Skin epidermis (tissue), 12 donors: ENCODE data around the gene TRIM17.

Source experiments
- H3K27ac ChIP-seq, 21 experiments: fragments of 200-600 bp; sonication (generic) in 11 of 21; one replicate each; pipeline ENCODE4 v1.5.0; 2020; ENCODE audit warnings: mild to moderate bottlenecking in 3 of 21, inconsistent platforms in 2 of 21, moderate library complexity in 2 of 21
- H3K4me3 ChIP-seq, 7 experiments: fragments of 200-600 bp; sonication (generic) in 2 of 7; one replicate each; pipeline ENCODE4 v1.5.0; 2020; ENCODE audit warnings: inconsistent platforms in 2 of 7, mild to moderate bottlenecking in 2 of 7, moderate library complexity in 1 of 7

The TRIM17 gene

DNA sequence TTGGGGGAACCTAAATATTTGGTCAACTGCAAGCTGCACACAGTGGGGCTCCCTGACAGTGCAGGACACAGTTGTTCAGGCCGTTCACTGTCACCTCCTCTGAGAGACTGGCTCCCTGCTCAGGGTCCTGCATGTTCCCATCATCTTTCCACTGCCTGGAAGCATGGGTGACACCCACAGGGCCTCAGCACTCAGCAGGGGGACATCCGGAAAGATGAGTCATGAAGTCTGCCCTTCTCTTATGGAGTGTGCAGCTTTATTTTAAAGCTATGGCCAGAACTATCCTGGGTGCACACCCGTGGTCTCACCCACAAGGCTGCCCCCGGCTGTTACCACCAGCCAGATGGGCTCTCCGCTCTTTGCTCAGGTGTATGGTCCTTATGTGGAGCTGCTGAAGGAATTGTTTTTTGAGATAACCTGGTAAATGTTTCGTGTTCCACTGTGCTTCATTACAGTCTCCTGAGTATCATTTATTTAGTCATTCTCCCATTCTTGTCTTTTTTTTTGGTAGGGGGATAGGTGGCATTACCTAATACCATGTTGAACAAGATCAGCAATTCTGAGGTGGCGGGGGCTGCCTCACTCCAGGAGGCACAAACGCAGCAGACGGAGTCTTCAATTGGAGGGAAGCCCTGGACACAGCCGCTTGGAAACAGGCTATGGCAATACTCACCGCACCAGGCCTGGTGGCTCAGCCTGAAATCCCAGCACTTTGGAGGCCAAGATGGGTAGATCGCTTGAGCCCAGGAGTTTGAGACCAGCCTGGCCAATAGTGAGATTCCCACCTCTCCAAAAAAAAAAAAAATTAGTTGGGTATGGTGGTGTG is 24.3 kb downstream of the TRIM17 start:
- H3K4me3 ChIP-seq: no peak overlapping the region
- no peak overlapping the region for H3K27ac ChIP-seq

- H3K4me3 ChIP-seq: no peak overlapping the region
- no peak overlapping the region for H3K27ac ChIP-seq
Measured at GRCh38 chr1:228391411-228392020, 25.1 kb downstream of the TRIM17 start.

DNA sequence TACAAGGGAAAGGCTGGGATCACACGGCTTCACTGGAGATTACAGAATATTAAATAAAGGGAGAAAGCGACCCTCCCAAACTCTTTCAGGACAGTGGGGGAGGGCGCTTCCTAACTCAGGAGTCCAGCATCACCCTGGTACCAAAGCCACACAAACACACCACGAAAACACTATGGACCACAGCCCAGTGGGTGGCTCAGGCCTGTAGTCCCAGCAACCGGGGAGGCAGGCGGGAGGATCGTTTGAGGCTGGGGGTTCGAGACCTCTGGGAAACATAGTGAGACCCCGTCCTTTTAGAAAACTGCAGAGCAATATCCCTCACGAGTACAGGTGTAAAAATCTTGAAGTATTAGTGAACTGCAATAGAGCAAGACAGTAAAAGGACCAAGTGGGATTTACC is 26.0 kb downstream of the TRIM17 start:
- Histone ChIP-seq H3K27ac (no peak overlapping the region), H3K4me3 (no peak overlapping the region)

DNA sequence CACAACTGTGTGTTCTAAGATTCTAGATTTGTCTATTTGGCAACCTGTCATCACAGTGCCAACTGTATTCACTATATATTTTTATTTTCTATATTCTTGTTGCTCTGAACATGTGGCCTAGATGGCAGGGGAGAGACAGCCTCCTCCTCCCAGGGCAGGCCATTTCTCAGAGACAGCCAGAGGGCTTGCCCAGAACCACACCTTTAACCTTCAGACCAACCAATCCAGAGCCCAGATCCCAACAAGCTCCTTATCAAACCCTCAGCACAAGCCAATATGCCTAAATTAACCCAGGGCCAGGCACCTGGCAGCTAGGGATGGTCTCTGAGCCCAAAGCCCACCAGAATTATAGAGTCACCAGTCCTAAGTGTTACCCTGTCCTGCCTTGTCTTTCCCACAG is 29.3 kb downstream of the TRIM17 start:
- Histone ChIP-seq H3K27ac (no peak overlapping the region), H3K4me3 (no peak overlapping the region)

DNA sequence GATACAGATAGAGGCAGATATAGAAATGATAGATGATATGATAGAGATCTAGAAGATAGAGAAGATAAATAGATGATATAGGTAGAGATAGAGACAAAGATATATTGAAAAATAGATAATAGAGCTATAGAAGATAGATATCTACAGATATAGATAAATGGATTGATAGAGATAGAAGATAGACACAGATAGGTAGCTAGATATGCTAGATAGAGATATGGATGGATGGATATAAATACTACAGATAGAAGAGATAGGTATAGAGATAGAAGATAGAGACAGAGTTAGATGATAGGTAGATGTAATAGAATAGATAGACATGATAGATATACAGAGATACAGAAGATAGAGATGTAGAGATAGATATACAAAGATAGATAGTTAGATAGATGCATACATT is 31.4 kb downstream of the TRIM17 start:
- Histone ChIP-seq H3K4me3 (no peak overlapping the region), H3K27ac (no peak overlapping the region)

DNA sequence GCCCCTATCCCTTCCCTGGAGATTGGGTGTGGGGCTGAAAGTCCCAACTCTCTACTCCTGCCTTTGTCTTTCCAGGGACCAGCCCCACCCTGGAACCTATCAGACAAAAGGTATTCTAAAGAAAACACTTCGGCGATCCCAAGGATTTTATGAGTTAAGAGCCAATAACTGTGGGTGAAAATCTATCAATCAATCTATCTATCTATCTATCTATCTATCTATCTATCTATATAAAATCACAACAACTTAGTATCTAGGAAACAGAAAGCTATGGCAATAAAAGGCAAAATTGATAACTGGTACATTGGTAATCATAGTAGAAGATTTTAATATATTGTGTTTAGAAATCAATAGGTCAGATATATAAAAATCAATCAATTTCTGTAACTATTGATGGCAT is 32.9 kb downstream of the TRIM17 start:
- H3K4me3 ChIP-seq: no peak overlapping the region
- no peak overlapping the region for H3K27ac ChIP-seq

- no peak overlapping the region for H3K4me3 ChIP-seq
- no peak overlapping the region for H3K27ac ChIP-seq
Measured at GRCh38 chr1:228381356-228381755, 35.3 kb downstream of the TRIM17 start.

DNA sequence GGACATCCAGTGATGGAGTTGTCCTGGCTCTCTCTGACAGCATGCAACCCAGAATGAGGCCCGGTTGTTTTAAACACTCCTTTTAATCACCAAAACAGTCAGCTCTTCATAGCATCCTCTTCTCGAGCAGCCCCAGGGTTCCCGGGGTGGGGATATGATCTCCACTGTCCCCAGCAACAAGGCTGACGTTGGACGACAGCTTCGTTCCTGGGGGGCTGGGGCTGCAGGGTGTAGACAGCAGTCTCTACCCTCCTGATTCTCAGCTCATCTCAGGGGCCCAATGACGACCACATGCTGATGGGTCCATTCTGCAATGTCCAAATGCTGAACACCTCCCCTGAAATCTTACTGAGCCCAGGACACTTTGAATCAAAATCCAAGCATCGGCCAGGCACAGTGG is 37.0 kb downstream of the TRIM17 start:
- no peak overlapping the region for H3K4me3 ChIP-seq
- no peak overlapping the region for H3K27ac ChIP-seq

GRCh38 chr1:228378873-228379460 is 37.7 kb downstream of the TRIM17 start:
- H3K27ac ChIP-seq: peak overlapping the region in 12 of 21 experiments; percentile 42 to 87 (median 66)
- H3K4me3 ChIP-seq: peak overlapping the region; percentile 24 to 64 (median 46)

- Histone ChIP-seq H3K4me3 (peak overlapping the region; percentile 24 to 64 (median 46)), H3K27ac (peak overlapping the region in 12 of 21 experiments; percentile 42 to 87 (median 67))
Measured at GRCh38 chr1:228378090-228378872, 38.4 kb downstream of the TRIM17 start.

GRCh38 chr1:228377664-228378089 is 39.0 kb downstream of the TRIM17 start:
- Histone ChIP-seq H3K27ac (peak overlapping the region in 7 of 21 experiments; percentile 56 to 87 (median 69)), H3K4me3 (peak overlapping the region in 6 of 7 experiments; percentile 37 to 64 (median 52))

GRCh38 chr1:228376651-228377631 is 39.7 kb downstream of the TRIM17 start:
- H3K27ac ChIP-seq: no peak overlapping the region
- H3K4me3 ChIP-seq: no peak overlapping the region

- H3K4me3 ChIP-seq: no peak overlapping the region
- H3K27ac ChIP-seq: no peak overlapping the region
Measured at GRCh38 chr1:228376262-228376628, 40.4 kb downstream of the TRIM17 start.

GRCh38 chr1:228375578-228376261 is 40.9 kb downstream of the TRIM17 start:
- H3K27ac ChIP-seq: peak overlapping the region in 5 of 21 experiments; percentile 7 to 55 (median 39)
- no peak overlapping the region for H3K4me3 ChIP-seq

- Histone ChIP-seq H3K4me3 (no peak overlapping the region), H3K27ac (peak overlapping the region in 5 of 21 experiments; percentile 7 to 55 (median 39))
Measured at GRCh38 chr1:228374711-228375577, 41.7 kb downstream of the TRIM17 start.

GRCh38 chr1:228373681-228374571 is 42.7 kb downstream of the TRIM17 start:
- peak overlapping the region in 1 of 21 experiments; percentile 19 for H3K27ac ChIP-seq
- H3K4me3 ChIP-seq: no peak overlapping the region
